GM12878 (cell line): Measurements from ENCODE around the gene REV3L.

Experiments
- EP300 ChIP-seq, 2 experiments: fragments of 150-350 bp in 1 of 2; IDR thresholded peaks; 2 replicates each; pipeline ENCODE4 v1.6.1; 2011 to 2012; ENCODE audit warnings: low read depth in 2 of 2, low read length in 2 of 2, borderline replicate concordance in 1 of 2, improper control_type of control experiment in 1 of 2, inconsistent platforms in 1 of 2; ENCODE audit not compliant: control insufficient read depth in 1 of 2
- FOS ChIP-seq: IDR thresholded peaks from 3 replicates; pipeline ENCODE4 v1.6.1; 2011; ENCODE audit warnings: borderline replicate concordance; ENCODE audit not compliant: insufficient read length; ENCODE audit errors: extremely low read depth
- MXI1 ChIP-seq: fragments of 150-350 bp; IDR thresholded peaks from 2 replicates; pipeline ENCODE4 v1.6.1; 2011; ENCODE audit warnings: low read depth, mild to moderate bottlenecking, inconsistent platforms, low read length, improper control_type of control experiment
- PKNOX1 ChIP-seq: fragments of 450-650 bp; IDR thresholded peaks from 2 replicates; pipeline ENCODE4 v1.6.1; 2016; ENCODE audit warnings: mild to moderate bottlenecking
- POLR2AphosphoS5 ChIP-seq: IDR thresholded peaks from 2 replicates; pipeline ENCODE4 v1.6.1; 2011; ENCODE audit warnings: mild to moderate bottlenecking, low read length, inconsistent platforms
- REST ChIP-seq: IDR thresholded peaks from 2 replicates; pipeline ENCODE4 v1.6.1; 2012; ENCODE audit warnings: mild to moderate bottlenecking, low read depth, low read length
- SUPT20H ChIP-seq: IDR thresholded peaks from 2 replicates; pipeline ENCODE4 v1.6.1; 2011; ENCODE audit warnings: low read depth, mild to moderate bottlenecking, low read length, moderate library complexity, borderline replicate concordance; ENCODE audit not compliant: control insufficient read depth
- TCF12 ChIP-seq: IDR thresholded peaks from 2 replicates; pipeline ENCODE4 v1.6.1; 2011; ENCODE audit warnings: low read depth, mild to moderate bottlenecking, low read length
- TF ChIP-seq, protein P1 (sequence below): IDR thresholded peaks from 2 replicates; pipeline ENCODE4 v1.6.1; 2012; ENCODE audit warnings: improper control_type of control experiment, low read depth, low read length; ENCODE audit not compliant: insufficient replicate concordance
- TF ChIP-seq, protein P2 (sequence below), 3 experiments: IDR thresholded peaks in 2 of 3; conservative IDR thresholded peaks in 1 of 3; 2 replicates each; pipeline ENCODE4 v1.5.1; 2011; ENCODE audit warnings: low read depth in 3 of 3, low read length in 3 of 3, mild to moderate bottlenecking in 3 of 3, control low read depth in 2 of 3, moderate library complexity in 2 of 3, inconsistent platforms in 1 of 3, mixed read lengths in 1 of 3; ENCODE audit not compliant: control insufficient read depth in 2 of 3, insufficient read depth in 1 of 3; ENCODE audit errors: extremely low read depth in 1 of 3
- TF ChIP-seq, protein P3 (sequence below): fragments of 450-650 bp; IDR thresholded peaks from 2 replicates; pipeline ENCODE4 v1.6.1; 2017; ENCODE audit warnings: mild to moderate bottlenecking
- TF ChIP-seq, protein P4 (sequence below): fragments of 450-650 bp; IDR thresholded peaks from 2 replicates; pipeline ENCODE4 v1.6.1; 2016; ENCODE audit warnings: mild to moderate bottlenecking, moderate library complexity, borderline replicate concordance

- TF ChIP-seq, protein P1, sequence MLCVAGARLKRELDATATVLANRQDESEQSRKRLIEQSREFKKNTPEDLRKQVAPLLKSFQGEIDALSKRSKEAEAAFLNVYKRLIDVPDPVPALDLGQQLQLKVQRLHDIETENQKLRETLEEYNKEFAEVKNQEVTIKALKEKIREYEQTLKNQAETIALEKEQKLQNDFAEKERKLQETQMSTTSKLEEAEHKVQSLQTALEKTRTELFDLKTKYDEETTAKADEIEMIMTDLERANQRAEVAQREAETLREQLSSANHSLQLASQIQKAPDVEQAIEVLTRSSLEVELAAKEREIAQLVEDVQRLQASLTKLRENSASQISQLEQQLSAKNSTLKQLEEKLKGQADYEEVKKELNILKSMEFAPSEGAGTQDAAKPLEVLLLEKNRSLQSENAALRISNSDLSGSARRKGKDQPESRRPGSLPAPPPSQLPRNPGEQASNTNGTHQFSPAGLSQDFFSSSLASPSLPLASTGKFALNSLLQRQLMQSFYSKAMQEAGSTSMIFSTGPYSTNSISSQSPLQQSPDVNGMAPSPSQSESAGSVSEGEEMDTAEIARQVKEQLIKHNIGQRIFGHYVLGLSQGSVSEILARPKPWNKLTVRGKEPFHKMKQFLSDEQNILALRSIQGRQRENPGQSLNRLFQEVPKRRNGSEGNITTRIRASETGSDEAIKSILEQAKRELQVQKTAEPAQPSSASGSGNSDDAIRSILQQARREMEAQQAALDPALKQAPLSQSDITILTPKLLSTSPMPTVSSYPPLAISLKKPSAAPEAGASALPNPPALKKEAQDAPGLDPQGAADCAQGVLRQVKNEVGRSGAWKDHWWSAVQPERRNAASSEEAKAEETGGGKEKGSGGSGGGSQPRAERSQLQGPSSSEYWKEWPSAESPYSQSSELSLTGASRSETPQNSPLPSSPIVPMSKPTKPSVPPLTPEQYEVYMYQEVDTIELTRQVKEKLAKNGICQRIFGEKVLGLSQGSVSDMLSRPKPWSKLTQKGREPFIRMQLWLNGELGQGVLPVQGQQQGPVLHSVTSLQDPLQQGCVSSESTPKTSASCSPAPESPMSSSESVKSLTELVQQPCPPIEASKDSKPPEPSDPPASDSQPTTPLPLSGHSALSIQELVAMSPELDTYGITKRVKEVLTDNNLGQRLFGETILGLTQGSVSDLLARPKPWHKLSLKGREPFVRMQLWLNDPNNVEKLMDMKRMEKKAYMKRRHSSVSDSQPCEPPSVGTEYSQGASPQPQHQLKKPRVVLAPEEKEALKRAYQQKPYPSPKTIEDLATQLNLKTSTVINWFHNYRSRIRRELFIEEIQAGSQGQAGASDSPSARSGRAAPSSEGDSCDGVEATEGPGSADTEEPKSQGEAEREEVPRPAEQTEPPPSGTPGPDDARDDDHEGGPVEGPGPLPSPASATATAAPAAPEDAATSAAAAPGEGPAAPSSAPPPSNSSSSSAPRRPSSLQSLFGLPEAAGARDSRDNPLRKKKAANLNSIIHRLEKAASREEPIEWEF: no peak
- no peak for TF ChIP-seq EP300 (IDR thresholded peaks at IDR 0.05; ENCODE audit: borderline replicate concordance in 1 of 2, control insufficient read depth in 1 of 2, low read depth in 2 of 2, low read length in 2 of 2)
- no peak for TF ChIP-seq SUPT20H
- TF ChIP-seq PKNOX1: no peak
- no peak for TF ChIP-seq REST
- no peak for TF ChIP-seq FOS
- TF ChIP-seq, protein P2, sequence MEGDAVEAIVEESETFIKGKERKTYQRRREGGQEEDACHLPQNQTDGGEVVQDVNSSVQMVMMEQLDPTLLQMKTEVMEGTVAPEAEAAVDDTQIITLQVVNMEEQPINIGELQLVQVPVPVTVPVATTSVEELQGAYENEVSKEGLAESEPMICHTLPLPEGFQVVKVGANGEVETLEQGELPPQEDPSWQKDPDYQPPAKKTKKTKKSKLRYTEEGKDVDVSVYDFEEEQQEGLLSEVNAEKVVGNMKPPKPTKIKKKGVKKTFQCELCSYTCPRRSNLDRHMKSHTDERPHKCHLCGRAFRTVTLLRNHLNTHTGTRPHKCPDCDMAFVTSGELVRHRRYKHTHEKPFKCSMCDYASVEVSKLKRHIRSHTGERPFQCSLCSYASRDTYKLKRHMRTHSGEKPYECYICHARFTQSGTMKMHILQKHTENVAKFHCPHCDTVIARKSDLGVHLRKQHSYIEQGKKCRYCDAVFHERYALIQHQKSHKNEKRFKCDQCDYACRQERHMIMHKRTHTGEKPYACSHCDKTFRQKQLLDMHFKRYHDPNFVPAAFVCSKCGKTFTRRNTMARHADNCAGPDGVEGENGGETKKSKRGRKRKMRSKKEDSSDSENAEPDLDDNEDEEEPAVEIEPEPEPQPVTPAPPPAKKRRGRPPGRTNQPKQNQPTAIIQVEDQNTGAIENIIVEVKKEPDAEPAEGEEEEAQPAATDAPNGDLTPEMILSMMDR (IDR thresholded peaks at IDR 0.05 in 2 of 3, conservative IDR thresholded peaks at IDR 0.05 in 1 of 3; ENCODE audit: control insufficient read depth in 2 of 3, extremely low read depth in 1 of 3, insufficient read depth in 1 of 3, low read depth in 3 of 3, low read length in 3 of 3): no peak
- TF ChIP-seq, protein P3, sequence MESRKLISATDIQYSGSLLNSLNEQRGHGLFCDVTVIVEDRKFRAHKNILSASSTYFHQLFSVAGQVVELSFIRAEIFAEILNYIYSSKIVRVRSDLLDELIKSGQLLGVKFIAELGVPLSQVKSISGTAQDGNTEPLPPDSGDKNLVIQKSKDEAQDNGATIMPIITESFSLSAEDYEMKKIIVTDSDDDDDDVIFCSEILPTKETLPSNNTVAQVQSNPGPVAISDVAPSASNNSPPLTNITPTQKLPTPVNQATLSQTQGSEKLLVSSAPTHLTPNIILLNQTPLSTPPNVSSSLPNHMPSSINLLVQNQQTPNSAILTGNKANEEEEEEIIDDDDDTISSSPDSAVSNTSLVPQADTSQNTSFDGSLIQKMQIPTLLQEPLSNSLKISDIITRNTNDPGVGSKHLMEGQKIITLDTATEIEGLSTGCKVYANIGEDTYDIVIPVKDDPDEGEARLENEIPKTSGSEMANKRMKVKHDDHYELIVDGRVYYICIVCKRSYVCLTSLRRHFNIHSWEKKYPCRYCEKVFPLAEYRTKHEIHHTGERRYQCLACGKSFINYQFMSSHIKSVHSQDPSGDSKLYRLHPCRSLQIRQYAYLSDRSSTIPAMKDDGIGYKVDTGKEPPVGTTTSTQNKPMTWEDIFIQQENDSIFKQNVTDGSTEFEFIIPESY: no peak
- TF ChIP-seq TCF12: no peak
- TF ChIP-seq POLR2AphosphoS5: no peak
- TF ChIP-seq, protein P4, sequence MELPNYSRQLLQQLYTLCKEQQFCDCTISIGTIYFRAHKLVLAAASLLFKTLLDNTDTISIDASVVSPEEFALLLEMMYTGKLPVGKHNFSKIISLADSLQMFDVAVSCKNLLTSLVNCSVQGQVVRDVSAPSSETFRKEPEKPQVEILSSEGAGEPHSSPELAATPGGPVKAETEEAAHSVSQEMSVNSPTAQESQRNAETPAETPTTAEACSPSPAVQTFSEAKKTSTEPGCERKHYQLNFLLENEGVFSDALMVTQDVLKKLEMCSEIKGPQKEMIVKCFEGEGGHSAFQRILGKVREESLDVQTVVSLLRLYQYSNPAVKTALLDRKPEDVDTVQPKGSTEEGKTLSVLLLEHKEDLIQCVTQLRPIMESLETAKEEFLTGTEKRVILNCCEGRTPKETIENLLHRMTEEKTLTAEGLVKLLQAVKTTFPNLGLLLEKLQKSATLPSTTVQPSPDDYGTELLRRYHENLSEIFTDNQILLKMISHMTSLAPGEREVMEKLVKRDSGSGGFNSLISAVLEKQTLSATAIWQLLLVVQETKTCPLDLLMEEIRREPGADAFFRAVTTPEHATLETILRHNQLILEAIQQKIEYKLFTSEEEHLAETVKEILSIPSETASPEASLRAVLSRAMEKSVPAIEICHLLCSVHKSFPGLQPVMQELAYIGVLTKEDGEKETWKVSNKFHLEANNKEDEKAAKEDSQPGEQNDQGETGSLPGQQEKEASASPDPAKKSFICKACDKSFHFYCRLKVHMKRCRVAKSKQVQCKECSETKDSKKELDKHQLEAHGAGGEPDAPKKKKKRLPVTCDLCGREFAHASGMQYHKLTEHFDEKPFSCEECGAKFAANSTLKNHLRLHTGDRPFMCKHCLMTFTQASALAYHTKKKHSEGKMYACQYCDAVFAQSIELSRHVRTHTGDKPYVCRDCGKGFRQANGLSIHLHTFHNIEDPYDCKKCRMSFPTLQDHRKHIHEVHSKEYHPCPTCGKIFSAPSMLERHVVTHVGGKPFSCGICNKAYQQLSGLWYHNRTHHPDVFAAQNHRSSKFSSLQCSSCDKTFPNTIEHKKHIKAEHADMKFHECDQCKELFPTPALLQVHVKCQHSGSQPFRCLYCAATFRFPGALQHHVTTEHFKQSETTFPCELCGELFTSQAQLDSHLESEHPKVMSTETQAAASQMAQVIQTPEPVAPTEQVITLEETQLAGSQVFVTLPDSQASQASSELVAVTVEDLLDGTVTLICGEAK: no peak
- no peak for TF ChIP-seq MXI1
Observed at GRCh38 chr6:111456208-111456607, 26.8 kb downstream of the REV3L start.
